ENCODE measurements around the gene FGF1. TPM values are rescaled to one million over a fixed set of nuclear protein-coding genes. Genes with fewer than 3 reads are reported as not detected.

Gene FGF1
- polyA plus RNA-seq, 1 of the 3 experiments (the other 2 are of a cell fraction), result 5.3 TPM

DNA sequence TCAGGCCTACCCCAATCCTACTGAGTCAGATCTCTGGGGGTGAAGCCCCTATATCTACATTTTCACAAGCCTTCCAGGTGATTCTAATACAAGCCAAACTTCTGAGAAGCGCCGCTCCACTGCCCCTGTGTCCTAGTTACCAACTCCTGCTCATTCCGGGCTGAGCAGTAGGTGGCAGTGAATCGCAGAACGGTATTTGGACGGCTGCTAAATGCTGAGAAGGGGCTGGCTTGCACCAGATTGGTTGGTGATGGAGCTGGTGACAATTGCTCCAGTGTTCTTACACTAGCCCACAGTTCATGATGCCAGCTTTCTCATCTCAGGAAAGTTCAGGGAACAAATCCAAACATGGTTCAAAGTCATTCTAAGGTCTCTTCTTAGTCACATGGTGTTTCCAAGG, 31.1 kb upstream of the FGF1 start:
- Histone ChIP-seq H3K4me1 (ENCODE audit: control insufficient read depth in 1 of 2, insufficient read depth in 2 of 2, low read depth in 1 of 2, low read length in 1 of 2) (peaks cover 12 to 34% of the 10 kb centered on the region in 2 experiments; a peak in 3 of 4 replicates), H3K79me2 (ENCODE audit: insufficient read depth) (no peaks in the 10 kb centered on the region), H4K20me1 (ENCODE audit: insufficient read depth) (no peaks in the 10 kb centered on the region), H3K4me2 (no peak overlapping the region), H3K27ac (ENCODE audit: low read depth in 2 of 2, low read length in 1 of 2) (no peak overlapping the region), H3K9me2 (no peaks in the 10 kb centered on the region), H3K4me3 (ENCODE audit: low read depth in 2 of 2, low read length in 1 of 2) (no peak overlapping the region), H3K9me3 (no peaks in the 10 kb centered on the region), H3F3A (replicated peaks; ENCODE audit: insufficient read depth) (peaks cover 4% of the 10 kb centered on the region), H3K36me3 (replicated peaks in 1 of 2; ENCODE audit: control insufficient read depth in 1 of 2, insufficient read depth in 2 of 2, low read length in 1 of 2) (no peaks in the 10 kb centered on the region), H2AFZ (ENCODE audit: low read depth) (0 out of 2 replicates have a peak overlapping the region, but pooled peaks have one; percentile 45), H3K9ac (no peak overlapping the region), H3K27me3 (ENCODE audit: insufficient read depth) (no peaks in the 10 kb centered on the region)
- WGBS (ENCODE audit: low lambda C conversion rate), result 28% methylated on average over 6 of the region's 6 CpGs
- peak; percentile 70 for DNase-seq
- CTCF ChIA-PET, result interaction anchor here (0.7 to 14.5 kb wide), 50 partner anchors 17 to 1251 kb away, joined by 3 to 1285 read pairs (median 5); partner anchors contain the start of gene ARHGAP26
- POLR2A ChIA-PET, result interaction anchor here (1.3 to 1.7 kb wide), 2 partner anchors 30 to 171 kb away, joined by 4 read pairs; no protein-coding TSS in a partner anchor
- TF ChIP-seq RAD21 (IDR thresholded peaks at IDR 0.05; ENCODE audit: low read length), result peak; percentile 68
- TF ChIP-seq TCF12 (IDR thresholded peaks at IDR 0.05), result no peak
- TF ChIP-seq RCOR1 (IDR thresholded peaks at IDR 0.05; ENCODE audit: low read length), result no peak
- TF ChIP-seq SMC3 (IDR thresholded peaks at IDR 0.05; ENCODE audit: low read depth, low read length), result peak; percentile 69
- TF ChIP-seq SIN3A (IDR thresholded peaks at IDR 0.05; ENCODE audit: borderline replicate concordance, low read depth, low read length), result no peak
- TF ChIP-seq, protein P1, sequence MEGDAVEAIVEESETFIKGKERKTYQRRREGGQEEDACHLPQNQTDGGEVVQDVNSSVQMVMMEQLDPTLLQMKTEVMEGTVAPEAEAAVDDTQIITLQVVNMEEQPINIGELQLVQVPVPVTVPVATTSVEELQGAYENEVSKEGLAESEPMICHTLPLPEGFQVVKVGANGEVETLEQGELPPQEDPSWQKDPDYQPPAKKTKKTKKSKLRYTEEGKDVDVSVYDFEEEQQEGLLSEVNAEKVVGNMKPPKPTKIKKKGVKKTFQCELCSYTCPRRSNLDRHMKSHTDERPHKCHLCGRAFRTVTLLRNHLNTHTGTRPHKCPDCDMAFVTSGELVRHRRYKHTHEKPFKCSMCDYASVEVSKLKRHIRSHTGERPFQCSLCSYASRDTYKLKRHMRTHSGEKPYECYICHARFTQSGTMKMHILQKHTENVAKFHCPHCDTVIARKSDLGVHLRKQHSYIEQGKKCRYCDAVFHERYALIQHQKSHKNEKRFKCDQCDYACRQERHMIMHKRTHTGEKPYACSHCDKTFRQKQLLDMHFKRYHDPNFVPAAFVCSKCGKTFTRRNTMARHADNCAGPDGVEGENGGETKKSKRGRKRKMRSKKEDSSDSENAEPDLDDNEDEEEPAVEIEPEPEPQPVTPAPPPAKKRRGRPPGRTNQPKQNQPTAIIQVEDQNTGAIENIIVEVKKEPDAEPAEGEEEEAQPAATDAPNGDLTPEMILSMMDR (IDR thresholded peaks at IDR 0.05), result peak; percentile 53
- no peak for TF ChIP-seq FOSL2 (IDR thresholded peaks at IDR 0.05; ENCODE audit: borderline replicate concordance, low read depth)
- TF ChIP-seq, protein P2, sequence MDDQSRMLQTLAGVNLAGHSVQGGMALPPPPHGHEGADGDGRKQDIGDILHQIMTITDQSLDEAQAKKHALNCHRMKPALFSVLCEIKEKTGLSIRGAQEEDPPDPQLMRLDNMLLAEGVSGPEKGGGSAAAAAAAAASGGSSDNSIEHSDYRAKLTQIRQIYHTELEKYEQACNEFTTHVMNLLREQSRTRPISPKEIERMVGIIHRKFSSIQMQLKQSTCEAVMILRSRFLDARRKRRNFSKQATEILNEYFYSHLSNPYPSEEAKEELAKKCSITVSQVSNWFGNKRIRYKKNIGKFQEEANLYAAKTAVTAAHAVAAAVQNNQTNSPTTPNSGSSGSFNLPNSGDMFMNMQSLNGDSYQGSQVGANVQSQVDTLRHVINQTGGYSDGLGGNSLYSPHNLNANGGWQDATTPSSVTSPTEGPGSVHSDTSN (IDR thresholded peaks at IDR 0.05), result no peak

DNA sequence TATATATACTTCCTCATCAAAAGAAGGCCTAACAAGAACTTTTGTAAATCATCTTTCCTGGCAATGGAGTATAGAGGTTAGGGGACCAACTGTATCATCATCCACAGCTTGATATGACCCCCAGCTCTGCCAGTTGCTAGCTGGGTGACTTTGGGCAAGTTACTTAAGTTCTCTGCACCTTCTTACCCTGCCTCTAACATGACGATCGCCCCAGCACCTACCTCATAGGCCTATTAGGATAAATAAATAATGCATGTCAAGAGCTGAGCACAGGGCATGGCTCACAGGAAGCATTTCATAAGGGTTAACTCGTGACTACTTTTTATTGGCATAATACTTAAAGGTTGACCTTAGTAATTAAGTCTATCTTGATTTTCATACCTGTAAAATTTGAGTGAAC, 29.4 kb upstream of the FGF1 start:
- Histone ChIP-seq H3K9ac (no peak overlapping the region), H3K4me3 (ENCODE audit: low read depth in 2 of 2, low read length in 1 of 2) (no peak overlapping the region), H2AFZ (ENCODE audit: low read depth) (no peak overlapping the region), H3K4me2 (no peak overlapping the region), H3K9me3 (no peaks in the 10 kb centered on the region), H3K4me1 (ENCODE audit: control insufficient read depth in 1 of 2, insufficient read depth in 2 of 2, low read depth in 1 of 2, low read length in 1 of 2) (peaks cover 11 to 26% of the 10 kb centered on the region in 2 experiments; a peak in 3 of 4 replicates), H3K27me3 (ENCODE audit: insufficient read depth) (no peaks in the 10 kb centered on the region), H3K79me2 (ENCODE audit: insufficient read depth) (no peaks in the 10 kb centered on the region), H3K36me3 (replicated peaks in 1 of 2; ENCODE audit: control insufficient read depth in 1 of 2, insufficient read depth in 2 of 2, low read length in 1 of 2) (no peaks in the 10 kb centered on the region), H3K27ac (ENCODE audit: low read depth in 2 of 2, low read length in 1 of 2) (no peak overlapping the region), H3K9me2 (no peaks in the 10 kb centered on the region), H3F3A (replicated peaks; ENCODE audit: insufficient read depth) (peaks cover 4% of the 10 kb centered on the region), H4K20me1 (ENCODE audit: insufficient read depth) (no peaks in the 10 kb centered on the region)
- TF ChIP-seq, protein P3, sequence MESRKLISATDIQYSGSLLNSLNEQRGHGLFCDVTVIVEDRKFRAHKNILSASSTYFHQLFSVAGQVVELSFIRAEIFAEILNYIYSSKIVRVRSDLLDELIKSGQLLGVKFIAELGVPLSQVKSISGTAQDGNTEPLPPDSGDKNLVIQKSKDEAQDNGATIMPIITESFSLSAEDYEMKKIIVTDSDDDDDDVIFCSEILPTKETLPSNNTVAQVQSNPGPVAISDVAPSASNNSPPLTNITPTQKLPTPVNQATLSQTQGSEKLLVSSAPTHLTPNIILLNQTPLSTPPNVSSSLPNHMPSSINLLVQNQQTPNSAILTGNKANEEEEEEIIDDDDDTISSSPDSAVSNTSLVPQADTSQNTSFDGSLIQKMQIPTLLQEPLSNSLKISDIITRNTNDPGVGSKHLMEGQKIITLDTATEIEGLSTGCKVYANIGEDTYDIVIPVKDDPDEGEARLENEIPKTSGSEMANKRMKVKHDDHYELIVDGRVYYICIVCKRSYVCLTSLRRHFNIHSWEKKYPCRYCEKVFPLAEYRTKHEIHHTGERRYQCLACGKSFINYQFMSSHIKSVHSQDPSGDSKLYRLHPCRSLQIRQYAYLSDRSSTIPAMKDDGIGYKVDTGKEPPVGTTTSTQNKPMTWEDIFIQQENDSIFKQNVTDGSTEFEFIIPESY (IDR thresholded peaks at IDR 0.05; ENCODE audit: borderline replicate concordance, low read depth), result no peak
- TF ChIP-seq SMC3 (IDR thresholded peaks at IDR 0.05; ENCODE audit: low read depth, low read length) (no peak), JUND (IDR thresholded peaks at IDR 0.05) (no peak), RAD21 (IDR thresholded peaks at IDR 0.05; ENCODE audit: low read length) (no peak), ELF1 (IDR thresholded peaks at IDR 0.05) (no peak)
- TF ChIP-seq, protein P4, sequence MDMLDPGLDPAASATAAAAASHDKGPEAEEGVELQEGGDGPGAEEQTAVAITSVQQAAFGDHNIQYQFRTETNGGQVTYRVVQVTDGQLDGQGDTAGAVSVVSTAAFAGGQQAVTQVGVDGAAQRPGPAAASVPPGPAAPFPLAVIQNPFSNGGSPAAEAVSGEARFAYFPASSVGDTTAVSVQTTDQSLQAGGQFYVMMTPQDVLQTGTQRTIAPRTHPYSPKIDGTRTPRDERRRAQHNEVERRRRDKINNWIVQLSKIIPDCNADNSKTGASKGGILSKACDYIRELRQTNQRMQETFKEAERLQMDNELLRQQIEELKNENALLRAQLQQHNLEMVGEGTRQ (IDR thresholded peaks at IDR 0.05; ENCODE audit: borderline replicate concordance, low read depth, low read length), result no peak
- DNase-seq, result no peak
- ChIA-PET POLR2A (no interaction called here), CTCF (interaction anchor here (1.3 to 14.5 kb wide), 10 partner anchors 16 to 199 kb away, joined by 3 to 1285 read pairs (median 34); partner anchors contain the start of gene ARHGAP26)
- WGBS (ENCODE audit: low lambda C conversion rate), result 82% methylated on average over 3 of the region's 3 CpGs
